Thoracic aorta (tissue), 2 donors: ENCODE measurements around the gene SENP6. TPM values are rescaled to one million over a fixed set of nuclear protein-coding genes. Genes with fewer than 3 reads are reported as not detected.

Experiments used
- ATAC-seq: fragments of 150-250 bp; one replicate; pipeline ENCODE4 v1.8.0; 2017; ENCODE audit warnings: low read depth; ENCODE audit not compliant: insufficient number of reproducible peaks, low FRiP score
- DNase-seq: peaks from one replicate; pipeline ENCODE4 v3.0.0-alpha.2; 2020; ENCODE audit warnings: low spot score
- H3K27ac ChIP-seq, 2 donors: fragments of 200-600 bp; sonication (generic); 1 replicate in 1 of 2; 2 replicates in 1 of 2; pipeline ENCODE4 v1.5.1; 2016; ENCODE audit warnings: mild to moderate bottlenecking in 2 of 2, moderate library complexity in 2 of 2
- H3K27me3 ChIP-seq: fragments of 200-600 bp; sonication (generic); replicated peaks from 2 replicates; pipeline ENCODE4 v1.6.0; 2016; ENCODE audit warnings: mild to moderate bottlenecking; ENCODE audit not compliant: insufficient read depth
- H3K36me3 ChIP-seq: fragments of 200-600 bp; sonication (generic); one replicate; pipeline ENCODE4 v1.5.1; 2016
- H3K4me1 ChIP-seq, 2 donors: fragments of 200-600 bp; sonication (generic); 1 replicate in 1 of 2; 2 replicates in 1 of 2; pipeline versions ENCODE4 v1.5.1 to v1.6.0; 2016; ENCODE audit warnings: low read depth in 2 of 2, mild to moderate bottlenecking in 1 of 2; ENCODE audit not compliant: control insufficient read depth in 1 of 2
- H3K4me3 ChIP-seq: fragments of 200-600 bp; sonication (generic); 2 replicates; pipeline ENCODE4 v1.5.1; 2016; ENCODE audit warnings: mild to moderate bottlenecking
- H3K9me3 ChIP-seq: fragments of 200-600 bp; sonication (generic); 2 replicates; pipeline ENCODE4 v1.5.1; 2016
- CTCF ChIP-seq: fragments of 200-600 bp; sonication (generic); IDR thresholded peaks from one replicate; pipeline ENCODE4 v1.5.1; 2019; ENCODE audit warnings: antibody characterized with exemption
- total RNA-seq, 2 donors: library from RNA; depleted of rRNA; stranded (reverse); fragments of >200 nt; gene quantifications; one replicate each; pipeline versions ENCODE4 v1.1.0 to v1.2.3, GENCODE V29; 2016

Gene SENP6
- total RNA-seq, 2 donors from 2014 or later: 115 to 163 TPM

DNA sequence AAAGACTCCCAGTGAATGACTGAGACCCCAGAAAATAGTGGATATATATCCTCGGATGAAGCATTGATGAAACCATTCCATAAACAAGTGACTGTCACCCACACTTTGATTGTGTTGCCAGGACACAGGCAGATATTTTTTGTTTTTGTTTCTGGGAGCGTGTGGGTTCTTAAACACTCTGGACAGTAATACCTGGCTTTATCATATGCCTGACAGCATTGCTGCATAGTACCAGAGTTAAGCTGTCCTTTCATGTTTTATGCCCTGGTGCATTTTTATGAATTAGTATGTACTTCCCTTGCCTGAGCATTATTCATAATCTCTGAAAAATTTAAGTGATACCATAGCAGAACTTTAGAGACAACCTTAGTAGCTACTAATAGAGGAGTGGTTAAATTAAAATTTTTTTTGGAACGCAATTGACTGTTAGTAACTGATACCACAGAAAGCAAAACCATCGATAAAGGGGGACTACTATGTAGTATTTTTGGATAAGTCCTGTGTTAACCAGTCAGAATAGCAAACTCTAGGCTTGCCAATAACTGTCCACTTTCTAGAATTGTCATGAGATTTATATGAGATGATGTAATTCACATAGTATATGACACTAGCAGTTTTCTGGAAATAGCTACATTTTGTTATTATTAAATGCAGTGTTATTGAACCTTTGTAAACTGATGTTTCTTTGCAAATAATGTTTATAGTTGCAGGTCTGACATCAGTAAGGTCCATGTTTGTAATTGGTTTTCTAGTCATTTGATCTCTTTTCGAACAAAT lies 30.4 kb downstream of the SENP6 start:
- Histone ChIP-seq H3K36me3 (peaks cover 10% of the 10 kb centered on the region), H3K4me1 (peaks cover 10 to 24% of the 10 kb centered on the region in 2 donors), H3K27ac (no peak overlapping the region), H3K27me3 (no peaks in the 10 kb centered on the region), H3K9me3 (no peaks in the 10 kb centered on the region), H3K4me3 (no peak overlapping the region)
- no peak for DNase-seq
- no peak for TF ChIP-seq CTCF
- ATAC-seq: no peak

GRCh38 chr6:75633045-75633444 lies 31.4 kb downstream of the SENP6 start:
- ATAC-seq (no peak), DNase-seq (no peak)
- Histone ChIP-seq H3K4me1 (peaks cover 8 to 24% of the 10 kb centered on the region in 2 donors), H3K9me3 (no peaks in the 10 kb centered on the region), H3K27me3 (no peaks in the 10 kb centered on the region), H3K4me3 (no peak overlapping the region), H3K36me3 (peaks cover 4% of the 10 kb centered on the region), H3K27ac (no peak overlapping the region)
- TF ChIP-seq CTCF: no peak

DNA sequence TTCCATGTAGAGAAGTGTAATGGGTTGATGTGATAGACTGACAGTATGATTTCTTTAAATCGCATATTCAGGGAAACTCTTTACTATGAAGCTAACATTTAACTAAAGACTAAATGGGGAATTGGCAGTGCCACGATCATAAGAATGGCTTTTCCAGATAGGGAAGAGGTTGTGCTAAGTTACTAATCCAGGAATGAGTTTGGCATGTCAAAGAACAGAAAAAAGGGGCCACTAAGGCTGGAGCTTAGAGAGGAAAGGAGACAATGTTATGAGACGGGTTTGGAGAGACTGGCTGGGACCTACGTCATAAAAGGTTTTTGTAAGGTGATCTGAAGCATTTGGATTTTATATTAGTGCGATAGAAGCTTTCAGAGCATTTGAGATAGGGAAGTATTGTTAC lies 40.6 kb downstream of the SENP6 start:
- no peak for DNase-seq
- Histone ChIP-seq H3K4me3 (no peak overlapping the region), H3K27ac (no peak overlapping the region), H3K36me3 (peaks cover 7% of the 10 kb centered on the region), H3K4me1 (peaks cover 0 to 5% of the 10 kb centered on the region in 2 donors), H3K9me3 (no peaks in the 10 kb centered on the region), H3K27me3 (no peaks in the 10 kb centered on the region)
- no peak for TF ChIP-seq CTCF
- ATAC-seq: no peak

- Histone ChIP-seq H3K4me1 (peaks cover 0 to 5% of the 10 kb centered on the region in 2 donors), H3K9me3 (no peaks in the 10 kb centered on the region), H3K36me3 (peaks cover 7% of the 10 kb centered on the region), H3K27me3 (no peaks in the 10 kb centered on the region), H3K4me3 (no peak overlapping the region), H3K27ac (no peak overlapping the region)
- DNase-seq (no peak), ATAC-seq (no peak)
- TF ChIP-seq CTCF: no peak
These were observed 41.5 kb downstream of the SENP6 start for GRCh38 chr6:75643173-75643572.

DNA sequence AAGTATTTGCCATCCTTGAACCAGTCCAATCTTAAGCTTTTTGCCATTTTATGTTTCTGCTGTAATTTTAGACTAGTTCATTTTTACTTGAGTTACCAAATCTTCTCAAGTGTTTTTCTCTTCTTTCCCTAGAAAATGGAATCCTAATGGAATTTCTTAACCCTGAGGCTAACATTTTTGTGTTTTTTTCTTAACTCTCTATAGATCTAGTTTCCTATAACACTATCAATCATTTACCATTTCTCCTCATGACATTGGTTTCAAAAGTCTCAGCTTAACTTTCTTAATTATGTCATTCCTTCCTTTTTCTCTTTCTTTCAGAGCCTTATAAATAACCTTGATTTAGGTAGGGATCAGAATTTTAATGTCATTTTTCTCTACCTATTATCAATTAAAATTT lies 54.8 kb downstream of the SENP6 start:
- ATAC-seq: no peak
- no peaks in the 10 kb centered on the region for H3K27me3 ChIP-seq

More for the DNA sequence above, 54.8 kb downstream of the SENP6 start:
- Histone ChIP-seq H3K4me1 (no peaks in the 10 kb centered on the region), H3K4me3 (no peak overlapping the region), H3K27ac (no peak overlapping the region), H3K9me3 (no peaks in the 10 kb centered on the region), H3K36me3 (peaks cover 18% of the 10 kb centered on the region)
- no peak for TF ChIP-seq CTCF
- DNase-seq: no peak
